Activated naive CD8-positive, alpha-beta T cell treated with anti-CD3 and anti-CD28 coated beads, Interleukin-2, amount 10 ng/mL, durations not matched to agents 7 days and 5 days (primary cell): ENCODE results near the gene CLEC20A. TPM values are rescaled to one million over a fixed set of nuclear protein-coding genes. Genes with fewer than 3 reads are reported as not detected.

Experiments
- ATAC-seq: fragments of 150-1000 bp; cut with Tn5 transposase; one replicate; pipeline ENCODE4 v1.10.0; 2021; ENCODE audit warnings: low read depth, moderate library complexity
- POLR2A ChIA-PET: fragments of 350-600 bp; sonication (Branson Sonifier 250); formaldehyde crosslinking; loops from one replicate; lab custom pipeline; 2021; ENCODE audit warnings: antibody characterized with exemption; lab: Charles Lee
- DNase-seq: peaks from one replicate; pipeline ENCODE4 v3.0.0; 2021
- H3K27ac Mint-ChIP-seq: one replicate; pipeline ENCODE4 v1.8.0; 2022; ENCODE audit warnings: mild to moderate bottlenecking, mixed read lengths
- H3K27me3 Mint-ChIP-seq: one replicate; pipeline ENCODE4 v1.8.0; 2022; ENCODE audit warnings: mild to moderate bottlenecking, moderate library complexity, mixed read lengths
- H3K36me3 Mint-ChIP-seq: one replicate; pipeline ENCODE4 v1.8.0; 2021; ENCODE audit warnings: mild to moderate bottlenecking, mixed read lengths
- H3K4me1 Mint-ChIP-seq: one replicate; pipeline ENCODE4 v1.8.0; 2021; ENCODE audit warnings: mixed read lengths
- H3K4me3 Mint-ChIP-seq: one replicate; pipeline ENCODE4 v1.8.0; 2022; ENCODE audit warnings: mild to moderate bottlenecking, moderate library complexity, mixed read lengths
- H3K9me3 Mint-ChIP-seq: one replicate; pipeline ENCODE4 v1.8.0; 2021; ENCODE audit warnings: mixed read lengths
- total RNA-seq, 2 experiments: library from RNA; stranded (reverse); gene quantifications; one replicate each; pipeline ENCODE4 v1.2.3, GENCODE V29; 2021

Gene CLEC20A
- total RNA-seq, 2 experiments from 2014 or later = not detected

DNA sequence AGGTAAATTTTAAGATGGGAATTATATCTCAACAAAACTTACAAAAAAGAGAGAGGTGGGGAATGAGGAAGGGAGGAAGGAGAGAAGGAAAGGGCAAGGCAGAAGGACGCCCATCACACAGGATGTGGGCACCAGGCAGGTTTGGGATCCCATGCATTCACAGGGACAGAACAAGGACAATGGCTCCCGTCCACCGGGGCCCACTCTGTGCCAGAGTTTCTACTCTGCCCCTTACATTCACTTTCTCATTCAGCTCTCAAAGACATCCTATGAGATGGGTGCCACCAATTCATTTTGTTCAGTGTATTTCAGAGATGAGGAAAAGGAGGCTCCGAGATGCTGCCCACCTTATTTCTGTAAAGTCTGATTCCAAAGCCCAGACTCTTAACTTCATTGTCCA is 7.4 kb downstream of the CLEC20A start:
- Mint-ChIP-seq H3K36me3 (no peaks in the 10 kb centered on the region), H3K4me3 (no peak overlapping the region), H3K27ac (no peak overlapping the region), H3K9me3 (no peaks in the 10 kb centered on the region), H3K27me3 (peaks cover 7% of the 10 kb centered on the region), H3K4me1 (no peaks in the 10 kb centered on the region)
- no peak for DNase-seq
- no peak for ATAC-seq
- POLR2A ChIA-PET = no interaction called here

DNA sequence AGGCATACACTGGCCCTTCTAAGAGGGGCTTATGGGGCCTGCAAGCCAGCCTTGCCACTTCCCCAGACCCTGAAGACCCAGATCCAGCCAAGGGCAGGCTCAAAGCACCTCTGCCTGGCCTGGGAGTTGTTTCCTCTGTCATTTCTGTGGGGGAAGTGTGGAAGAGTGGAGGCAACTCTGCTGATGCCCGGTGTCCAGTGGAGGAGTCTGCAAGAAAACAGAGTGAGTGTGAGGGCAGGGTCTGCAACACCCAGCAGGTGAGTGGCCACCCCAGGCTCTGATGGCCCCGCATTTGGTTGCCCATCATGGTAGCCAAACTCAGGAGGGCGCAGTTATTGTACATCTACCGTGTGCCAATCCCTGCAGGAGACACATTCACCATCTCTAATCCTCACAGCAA is 8.4 kb downstream of the CLEC20A start:
- ATAC-seq (no peak), DNase-seq (no peak)
- H3K4me3 Mint-ChIP-seq = no peak overlapping the region
- POLR2A ChIA-PET = no interaction called here
- no peaks in the 10 kb centered on the region for H3K36me3 Mint-ChIP-seq
- H3K4me1 Mint-ChIP-seq = no peaks in the 10 kb centered on the region
- no peak overlapping the region for H3K27ac Mint-ChIP-seq
- H3K27me3 Mint-ChIP-seq = peaks cover 7% of the 10 kb centered on the region
- no peaks in the 10 kb centered on the region for H3K9me3 Mint-ChIP-seq

DNA sequence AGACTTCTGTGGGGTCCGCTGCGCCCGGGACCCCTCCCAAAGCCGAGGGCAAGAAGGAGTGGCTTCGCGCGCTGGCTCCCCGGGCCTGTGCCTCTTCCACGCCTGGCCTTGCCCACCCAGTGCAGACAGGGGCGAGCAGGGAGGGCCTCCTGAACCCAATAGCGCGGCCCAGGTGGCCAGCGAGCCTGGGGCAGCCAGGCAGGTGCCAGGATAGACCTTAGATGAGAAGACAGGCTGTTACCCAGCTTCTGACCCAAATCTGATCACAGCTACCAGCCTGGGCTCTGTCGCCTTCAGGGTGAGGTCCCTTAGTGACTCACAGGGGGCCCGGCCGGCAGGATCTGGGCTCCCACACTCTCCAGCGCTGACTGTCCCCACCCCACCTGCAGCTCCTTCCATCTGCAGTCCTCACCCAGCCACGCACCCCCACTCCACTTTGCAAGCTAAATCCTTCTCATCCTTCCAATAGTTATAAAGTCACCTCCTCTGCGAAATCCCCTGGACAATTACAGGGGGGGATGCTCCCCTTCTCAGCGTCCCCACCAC is 9.6 kb downstream of the CLEC20A start:
- Mint-ChIP-seq H3K4me1 (no peaks in the 10 kb centered on the region), H3K9me3 (no peaks in the 10 kb centered on the region), H3K36me3 (no peaks in the 10 kb centered on the region), H3K4me3 (no peak overlapping the region), H3K27ac (no peak overlapping the region), H3K27me3 (peaks cover 7% of the 10 kb centered on the region)
- POLR2A ChIA-PET = no interaction called here
- ATAC-seq (no peak), DNase-seq (no peak)

DNA sequence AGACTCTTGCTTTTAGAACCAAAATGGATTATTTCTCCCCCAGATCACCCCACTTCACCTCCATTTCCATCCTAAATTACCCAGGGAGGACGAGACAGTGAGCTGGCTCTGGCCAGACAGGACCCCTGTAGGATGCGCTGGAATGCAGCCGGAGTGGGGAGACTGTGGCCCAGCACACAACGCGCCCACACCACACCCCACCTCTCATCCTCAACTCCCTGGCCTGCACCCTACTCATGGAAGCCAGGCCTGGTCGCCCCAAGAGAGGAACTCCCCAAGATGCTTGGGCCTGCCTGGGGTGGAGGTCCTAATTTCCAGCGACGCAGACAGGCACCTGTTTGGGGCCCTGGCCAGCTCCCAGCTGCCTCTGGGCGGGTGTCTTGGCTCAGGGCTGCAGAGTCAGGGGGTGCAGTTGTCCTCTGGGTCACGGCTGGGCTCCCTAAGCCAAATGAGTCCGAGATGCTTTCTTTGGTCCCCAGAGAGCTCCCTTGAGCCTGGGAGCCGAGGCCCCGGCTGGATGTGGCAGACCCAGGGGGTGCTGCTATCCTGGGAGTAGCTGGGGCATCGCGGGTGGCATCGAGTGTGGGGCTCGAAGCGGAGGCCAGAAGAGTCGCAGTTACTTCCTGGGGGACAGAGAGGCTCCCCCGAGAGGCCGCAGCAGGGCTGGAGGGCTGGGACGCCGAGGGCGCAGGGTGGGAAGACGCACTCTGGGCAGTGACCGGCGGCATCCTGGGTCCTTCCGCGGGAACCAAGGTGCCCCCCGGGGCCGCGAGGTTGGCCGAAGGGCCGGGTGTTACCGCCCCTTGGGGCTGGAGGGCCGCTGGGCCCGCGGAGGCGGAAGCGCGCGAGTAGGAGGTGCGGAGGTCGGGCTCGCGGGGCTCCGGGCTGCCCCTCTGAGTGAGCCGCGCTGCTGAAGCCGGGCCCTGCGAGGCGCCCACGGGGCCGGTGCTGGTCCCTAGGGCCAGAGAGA is 10.4 kb downstream of the CLEC20A start:
- ATAC-seq = no peak

DNA sequence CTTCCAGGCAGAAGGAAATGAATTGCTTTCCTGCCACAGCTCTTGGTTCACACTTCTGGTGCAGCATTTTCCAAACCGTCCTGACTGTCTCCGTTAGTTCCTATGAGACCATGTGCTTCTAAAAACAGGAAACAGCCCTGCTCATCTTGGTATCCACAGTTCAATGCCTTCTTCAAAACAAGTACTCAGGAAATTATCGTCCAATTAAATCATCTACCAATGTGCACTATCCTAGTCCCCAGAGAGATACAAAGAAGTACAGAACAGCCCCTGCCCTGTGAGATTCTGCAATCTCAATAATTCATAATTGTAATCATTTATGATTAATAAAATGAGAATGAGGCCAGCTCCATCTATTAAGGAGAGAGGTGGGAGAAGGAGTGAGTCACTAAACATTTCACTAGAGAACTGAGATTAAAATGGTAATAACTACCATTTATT is 11.2 kb downstream of the CLEC20A start:
- H3K27me3 Mint-ChIP-seq = peaks cover 7% of the 10 kb centered on the region
- H3K4me3 Mint-ChIP-seq = no peak overlapping the region
- POLR2A ChIA-PET = no interaction called here
- H3K36me3 Mint-ChIP-seq = no peaks in the 10 kb centered on the region
- no peaks in the 10 kb centered on the region for H3K4me1 Mint-ChIP-seq
- H3K9me3 Mint-ChIP-seq = no peaks in the 10 kb centered on the region
- H3K27ac Mint-ChIP-seq = no peak overlapping the region
- no peak for DNase-seq
- no peak for ATAC-seq

More for the DNA sequence above, 10.4 kb downstream of the CLEC20A start:
- Mint-ChIP-seq H3K27ac (no peak overlapping the region), H3K4me3 (no peak overlapping the region), H3K9me3 (no peaks in the 10 kb centered on the region), H3K36me3 (no peaks in the 10 kb centered on the region), H3K27me3 (peaks cover 7% of the 10 kb centered on the region), H3K4me1 (no peaks in the 10 kb centered on the region)
- no peak for DNase-seq
- POLR2A ChIA-PET = no interaction called here

DNA sequence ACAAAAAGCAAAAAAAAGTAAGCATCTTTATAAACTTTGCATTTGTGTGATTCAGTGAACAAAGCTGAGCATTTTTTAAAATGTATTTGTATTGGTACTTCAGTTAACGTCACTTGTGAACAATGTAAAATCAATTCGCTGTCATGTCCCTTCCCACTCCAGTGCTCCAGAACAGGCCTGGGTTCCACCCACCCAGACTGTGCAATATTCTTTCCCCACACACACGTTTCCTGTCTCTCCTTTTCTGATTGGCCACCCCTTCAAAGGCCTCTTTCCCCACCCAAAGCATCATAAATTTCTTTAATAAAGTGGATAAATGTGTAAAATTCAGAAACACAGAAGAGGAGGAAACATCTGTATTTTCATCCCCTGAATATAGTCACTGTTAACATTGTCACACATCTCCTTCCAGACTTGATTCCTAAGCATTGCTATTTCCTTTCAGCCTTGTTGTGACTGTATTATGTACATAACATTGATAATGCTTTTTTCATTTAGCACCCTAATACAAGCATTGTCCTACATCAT is 12.0 kb downstream of the CLEC20A start:
- no peak overlapping the region for H3K27ac Mint-ChIP-seq
- no peaks in the 10 kb centered on the region for H3K36me3 Mint-ChIP-seq
- ATAC-seq (no peak), DNase-seq (no peak)
- POLR2A ChIA-PET = no interaction called here
- no peaks in the 10 kb centered on the region for H3K9me3 Mint-ChIP-seq
- H3K27me3 Mint-ChIP-seq = peaks cover 7% of the 10 kb centered on the region
- no peaks in the 10 kb centered on the region for H3K4me1 Mint-ChIP-seq
- no peak overlapping the region for H3K4me3 Mint-ChIP-seq

DNA sequence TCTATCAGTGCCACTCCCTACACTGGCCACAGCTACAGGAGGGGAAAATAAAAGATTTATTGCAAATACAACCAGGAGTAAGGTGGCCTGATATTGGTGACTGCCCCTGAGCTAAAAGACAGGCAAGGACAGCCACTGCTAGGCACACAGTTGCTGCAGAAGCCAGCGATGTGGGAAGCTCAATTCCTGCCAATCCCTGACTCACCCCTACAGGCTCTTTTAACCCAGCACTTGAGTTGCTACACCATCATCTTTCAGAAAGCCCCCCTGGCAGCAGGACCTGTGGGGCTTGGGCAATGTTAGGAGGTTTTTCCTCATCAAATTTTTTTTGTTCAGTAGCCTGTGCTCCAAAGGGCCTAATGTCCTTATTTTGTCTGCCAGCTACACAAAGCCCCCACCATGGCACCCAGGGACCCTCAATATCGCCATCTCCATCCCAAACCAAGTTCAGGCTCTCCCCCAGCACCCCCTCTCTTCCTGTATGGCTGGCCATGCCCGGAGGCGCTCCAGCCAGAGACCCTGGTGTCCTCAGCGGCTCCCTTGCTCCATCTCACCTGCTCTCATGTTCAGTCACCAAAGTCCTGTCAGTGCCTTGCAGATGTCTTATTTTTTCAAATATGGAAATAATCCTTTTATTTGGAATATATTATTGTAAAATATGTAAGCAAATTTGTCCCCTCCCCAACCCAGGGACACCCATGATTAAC is 13.4 kb downstream of the CLEC20A start:
- POLR2A ChIA-PET = no interaction called here
- no peak overlapping the region for H3K4me3 Mint-ChIP-seq
- H3K27ac Mint-ChIP-seq = no peak overlapping the region
- no peak for DNase-seq
- H3K9me3 Mint-ChIP-seq = no peaks in the 10 kb centered on the region
- H3K4me1 Mint-ChIP-seq = no peaks in the 10 kb centered on the region
- ATAC-seq = no peak
- no peaks in the 10 kb centered on the region for H3K36me3 Mint-ChIP-seq
- H3K27me3 Mint-ChIP-seq = peaks cover 10% of the 10 kb centered on the region

DNA sequence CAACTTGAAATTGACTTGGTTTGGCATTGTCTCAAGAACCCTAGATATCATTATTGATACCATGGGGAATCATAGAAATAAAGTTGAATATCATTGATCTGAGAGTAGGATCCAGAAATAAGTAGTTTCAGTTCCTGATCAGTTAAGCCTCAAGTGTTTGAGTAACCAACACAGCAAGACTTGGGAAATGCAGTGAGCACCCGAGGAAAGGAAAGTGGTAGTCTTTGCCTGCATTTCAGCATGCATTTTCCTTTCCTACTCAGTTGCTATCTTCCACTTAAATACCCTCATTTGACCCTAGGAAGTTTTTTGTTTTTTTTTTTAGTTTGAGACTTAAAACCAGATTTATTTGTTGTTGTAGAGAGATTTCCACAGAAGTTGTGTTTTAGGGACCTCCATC is 18.9 kb downstream of the CLEC20A start:
- DNase-seq (no peak), ATAC-seq (no peak)
- H3K36me3 Mint-ChIP-seq = no peaks in the 10 kb centered on the region
- H3K4me3 Mint-ChIP-seq = no peak overlapping the region
- no peak overlapping the region for H3K27ac Mint-ChIP-seq
- no peaks in the 10 kb centered on the region for H3K4me1 Mint-ChIP-seq
- POLR2A ChIA-PET = no interaction called here
- H3K27me3 Mint-ChIP-seq = peaks cover 11% of the 10 kb centered on the region
- H3K9me3 Mint-ChIP-seq = no peaks in the 10 kb centered on the region

DNA sequence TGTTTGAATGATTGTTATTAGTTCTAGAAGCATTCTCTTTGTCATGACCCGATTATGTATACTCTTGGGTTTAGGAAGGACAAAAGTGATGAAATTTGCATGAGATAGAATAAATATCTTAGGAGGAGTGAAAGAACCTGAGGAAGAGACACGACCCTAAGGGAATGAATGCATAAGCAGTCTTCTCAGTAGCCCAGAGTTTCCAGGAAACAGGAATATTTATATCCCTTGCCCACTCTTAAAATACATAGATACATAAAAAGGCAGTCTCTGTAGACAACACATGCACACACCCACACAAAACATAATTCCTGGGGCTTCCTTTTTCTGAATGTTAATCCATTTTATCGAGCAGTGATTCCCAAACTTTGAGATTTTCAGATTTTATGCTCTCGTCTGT is 19.4 kb downstream of the CLEC20A start:
- no peaks in the 10 kb centered on the region for H3K36me3 Mint-ChIP-seq
- H3K27me3 Mint-ChIP-seq = peaks cover 14% of the 10 kb centered on the region
- POLR2A ChIA-PET = no interaction called here
- ATAC-seq = no peak
- H3K4me1 Mint-ChIP-seq = no peaks in the 10 kb centered on the region
- DNase-seq = no peak
- H3K9me3 Mint-ChIP-seq = no peaks in the 10 kb centered on the region
- H3K27ac Mint-ChIP-seq = no peak overlapping the region
- H3K4me3 Mint-ChIP-seq = no peak overlapping the region

DNA sequence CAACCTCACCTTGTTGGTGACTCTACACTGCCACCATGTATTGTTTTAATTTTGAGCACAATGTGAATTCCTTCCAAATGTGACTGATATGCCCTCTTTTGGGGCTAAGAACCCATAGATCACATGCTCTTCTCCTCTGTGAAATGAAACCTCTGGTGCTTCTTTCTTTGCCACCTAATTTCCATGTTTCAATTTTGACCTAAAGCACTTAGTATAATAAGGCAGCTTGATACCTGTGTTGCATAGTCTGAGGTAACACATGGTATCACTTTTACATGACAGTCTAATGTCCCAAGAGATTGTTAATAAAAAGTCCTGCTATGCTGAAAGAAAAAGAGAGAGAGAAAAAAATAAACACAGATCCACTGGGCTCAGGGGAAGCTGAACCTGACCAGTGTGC is 24.2 kb downstream of the CLEC20A start:
- H3K27me3 Mint-ChIP-seq = peaks cover 14% of the 10 kb centered on the region
- no peak for ATAC-seq
- H3K4me3 Mint-ChIP-seq = no peak overlapping the region
- POLR2A ChIA-PET = no interaction called here
- H3K36me3 Mint-ChIP-seq = no peaks in the 10 kb centered on the region
- H3K4me1 Mint-ChIP-seq = no peaks in the 10 kb centered on the region
- no peak for DNase-seq
- no peaks in the 10 kb centered on the region for H3K9me3 Mint-ChIP-seq
- H3K27ac Mint-ChIP-seq = no peak overlapping the region

DNA sequence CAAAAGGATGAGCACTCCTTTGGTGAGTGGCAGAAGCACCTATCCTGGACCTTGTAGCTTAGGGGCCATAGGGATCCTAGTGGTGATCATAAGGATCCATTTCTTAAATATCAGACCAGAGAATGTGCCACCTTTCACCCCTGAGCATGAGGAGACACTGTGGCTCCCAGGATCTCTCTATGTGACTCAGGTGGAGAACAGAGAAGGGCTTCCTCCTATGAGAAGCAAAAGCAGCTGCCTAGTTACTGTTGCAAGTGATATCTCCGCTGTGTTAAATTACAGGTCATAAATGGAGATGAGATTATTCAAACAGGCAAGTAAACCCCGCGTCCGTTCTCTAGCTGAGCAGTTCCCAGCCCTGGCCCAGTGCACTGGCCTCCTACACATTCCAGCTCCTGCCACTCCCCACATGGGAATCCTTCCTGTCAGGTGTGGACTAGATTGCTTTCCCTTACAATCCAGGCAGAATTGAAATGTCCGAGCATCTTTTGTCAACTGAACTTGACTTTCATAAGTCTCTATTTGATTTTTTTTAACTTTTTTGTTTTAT is 26.3 kb downstream of the CLEC20A start:
- Mint-ChIP-seq H3K27me3 (peaks cover 17% of the 10 kb centered on the region), H3K9me3 (no peaks in the 10 kb centered on the region), H3K4me1 (no peaks in the 10 kb centered on the region), H3K4me3 (no peak overlapping the region), H3K27ac (no peak overlapping the region), H3K36me3 (no peaks in the 10 kb centered on the region)
- POLR2A ChIA-PET = no interaction called here
- ATAC-seq (no peak), DNase-seq (no peak)

DNA sequence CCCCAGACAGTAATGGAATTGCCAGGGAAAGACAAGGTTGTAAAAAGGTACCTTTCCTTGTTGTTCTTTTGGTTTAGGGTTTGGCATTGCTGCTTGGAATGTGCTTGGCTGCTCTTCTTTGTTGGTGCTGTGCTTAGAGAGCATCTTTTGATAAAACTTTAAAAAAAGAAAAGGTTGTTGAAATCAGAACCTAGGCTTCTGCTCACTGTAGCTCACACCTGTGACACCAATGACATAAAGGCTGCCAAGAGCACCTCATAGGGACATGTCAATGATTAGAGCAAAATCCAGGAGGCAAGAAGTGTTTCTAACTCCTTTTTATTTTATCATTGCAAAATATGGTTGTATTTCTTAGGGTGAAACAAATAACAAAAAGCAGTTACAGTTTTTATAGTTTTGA is 28.9 kb downstream of the CLEC20A start:
- no peaks in the 10 kb centered on the region for H3K36me3 Mint-ChIP-seq
- no peak for DNase-seq
- ATAC-seq = no peak
- H3K27me3 Mint-ChIP-seq = peaks cover 14% of the 10 kb centered on the region
- no peak overlapping the region for H3K4me3 Mint-ChIP-seq
- H3K27ac Mint-ChIP-seq = no peak overlapping the region
- H3K9me3 Mint-ChIP-seq = no peaks in the 10 kb centered on the region
- no peaks in the 10 kb centered on the region for H3K4me1 Mint-ChIP-seq
- POLR2A ChIA-PET = no interaction called here

DNA sequence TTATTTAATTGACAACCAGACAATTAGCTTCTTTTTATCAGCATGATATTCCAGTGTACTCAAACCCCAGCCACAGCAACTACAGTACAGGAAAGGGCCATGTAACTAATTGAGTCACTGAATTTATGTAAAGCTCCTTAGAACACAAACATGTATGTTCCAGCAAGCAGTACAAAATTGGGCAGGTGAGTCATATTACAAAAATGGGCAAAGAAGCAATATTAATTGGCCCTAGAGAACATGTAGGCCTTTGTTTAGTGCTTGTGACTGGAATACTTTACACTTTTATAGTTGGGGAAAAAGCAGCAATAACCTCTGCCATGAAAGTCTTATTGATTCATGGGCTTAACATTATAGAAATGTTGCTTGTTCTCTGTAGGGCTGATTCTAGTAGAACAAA is 31.8 kb downstream of the CLEC20A start:
- Mint-ChIP-seq H3K4me3 (no peak overlapping the region), H3K36me3 (no peaks in the 10 kb centered on the region), H3K4me1 (no peaks in the 10 kb centered on the region), H3K9me3 (no peaks in the 10 kb centered on the region), H3K27ac (no peak overlapping the region), H3K27me3 (peaks cover 10% of the 10 kb centered on the region)
- no peak for DNase-seq
- ATAC-seq = no peak
- POLR2A ChIA-PET = no interaction called here
